GM12872 (cell line): Measurements from ENCODE around the gene ZNF611.

Source experiments
- CTCF ChIP-seq: IDR thresholded peaks from 3 replicates; pipeline ENCODE4 v1.5.1; 2011; ENCODE audit warnings: low read depth, mild to moderate bottlenecking, low read length, moderate library complexity; ENCODE audit not compliant: insufficient read depth

ZNF611 gene

GRCh38 chr19:52710538-52710937, 24.3 kb downstream of the ZNF611 start:
- TF ChIP-seq CTCF: no peak

GRCh38 chr19:52703917-52704316, 30.9 kb downstream of the ZNF611 start:
- TF ChIP-seq CTCF: no peak

GRCh38 chr19:52700673-52701072, 34.2 kb downstream of the ZNF611 start:
- no peak for TF ChIP-seq CTCF

GRCh38 chr19:52695996-52696395, 38.8 kb downstream of the ZNF611 start:
- no peak for TF ChIP-seq CTCF

GRCh38 chr19:52694921-52695320, 39.9 kb downstream of the ZNF611 start:
- no peak for TF ChIP-seq CTCF

GRCh38 chr19:52692431-52693008, 42.3 kb downstream of the ZNF611 start:
- no peak for TF ChIP-seq CTCF

GRCh38 chr19:52691737-52692136, 43.1 kb downstream of the ZNF611 start:
- TF ChIP-seq CTCF: no peak
